ENCODE data around the gene NEDD8.
"Not testable (repeated sequence)": the region's sequence is repeated elsewhere in the genome, so short reads cannot be mapped to it uniquely, and the experiment has no call there.

NEDD8 gene

DNA sequence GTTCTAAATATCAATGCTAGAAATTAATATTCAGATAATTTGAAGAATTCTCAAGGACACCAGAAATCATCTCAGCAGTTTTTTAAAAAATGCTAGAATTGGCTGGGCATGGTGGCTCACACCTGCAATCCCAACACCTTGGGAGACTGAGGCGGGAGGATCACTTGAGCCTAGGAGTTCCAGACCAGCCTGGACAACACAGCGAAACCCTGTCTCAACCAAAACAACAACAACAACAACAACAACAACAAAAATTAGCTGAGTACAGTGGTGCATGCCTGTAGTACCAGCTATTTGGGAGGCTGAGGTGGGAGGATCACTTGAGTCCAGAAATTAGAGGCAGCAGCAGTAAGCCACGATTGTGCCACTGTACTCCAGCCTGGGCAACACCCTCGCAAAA lies 13.1 kb downstream of the NEDD8 start:
- DNase-seq = no peak

DNA sequence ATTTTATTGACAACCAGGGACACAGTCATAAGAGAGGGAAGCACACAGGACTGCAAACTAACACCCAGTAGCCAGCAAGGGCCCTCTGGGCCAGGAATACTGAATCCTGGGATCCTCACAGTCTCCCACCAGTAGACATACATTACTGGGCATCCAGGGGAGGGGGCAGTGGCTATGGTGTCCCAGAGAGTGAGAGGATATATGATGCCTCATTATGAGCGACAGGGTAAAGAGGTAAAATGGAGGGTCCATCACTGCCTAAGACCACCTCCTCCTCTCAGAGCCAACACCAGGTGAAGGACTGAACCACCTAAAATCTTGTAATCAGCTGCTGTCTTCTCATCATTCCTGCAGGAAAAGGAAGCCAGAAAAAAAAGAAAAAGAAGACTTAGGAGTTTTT lies 15.3 kb downstream of the NEDD8 start:
- DNase-seq = not testable (repeated sequence)

- DNase-seq = no peak
Observed at GRCh38 chr14:24216345-24216699, 15.8 kb downstream of the NEDD8 start.

- peak; percentile 84 for DNase-seq
Observed at GRCh38 chr14:24215495-24216344, 16.4 kb downstream of the NEDD8 start, which contains the start of gene MDP1. MDP1 (minus strand) TSS chr14:24216066; CDS start chr14:24215955, 111 bp downstream.

GRCh38 chr14:24213866-24214662 lies 18.1 kb downstream of the NEDD8 start:
- DNase-seq = no peak

DNA sequence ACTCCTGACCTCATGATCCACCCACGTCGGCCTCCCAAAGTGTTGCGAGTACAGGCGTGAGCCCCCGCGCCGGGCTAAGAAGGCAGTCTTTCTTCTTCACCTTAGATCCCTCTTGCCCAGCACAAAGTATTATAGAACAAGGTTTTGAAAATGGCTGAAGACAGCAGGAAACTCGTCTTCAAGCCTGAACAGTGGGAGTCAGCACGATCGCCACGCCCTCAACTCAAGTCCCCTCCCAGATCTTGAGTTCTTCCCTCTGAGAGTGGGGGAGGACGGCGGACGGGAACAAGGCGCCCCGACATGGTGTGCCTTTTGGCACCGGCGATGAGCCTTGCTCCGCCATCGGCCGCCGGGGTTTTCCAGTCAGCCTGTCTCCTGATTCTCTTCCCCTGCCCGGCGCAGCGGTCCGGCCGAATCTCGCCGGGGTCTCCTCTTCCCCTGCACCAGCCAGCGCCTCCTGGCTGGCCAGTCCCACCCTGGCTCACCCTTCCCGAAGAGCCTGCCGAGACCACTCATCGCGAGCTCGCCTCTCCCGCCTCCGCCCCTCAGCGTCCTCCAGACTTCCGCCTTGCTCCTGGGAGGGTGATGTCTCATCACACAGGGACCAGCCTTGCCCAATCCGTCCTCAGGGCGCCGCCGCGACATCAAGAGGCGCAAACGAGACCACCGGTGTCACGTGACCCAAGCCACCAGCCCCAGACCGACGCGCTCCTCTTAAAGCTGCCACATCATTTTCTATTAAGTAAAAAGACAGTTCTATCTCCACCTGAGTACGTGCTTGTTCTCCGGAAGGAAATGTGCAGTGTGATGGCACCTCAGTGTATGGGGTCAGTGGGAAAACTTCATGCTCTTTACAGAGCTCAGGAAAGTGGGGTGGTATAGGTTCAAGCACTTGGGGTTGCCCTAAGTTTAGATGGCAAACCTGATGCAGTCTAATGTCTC lies 19.0 kb downstream of the NEDD8 start, which contains the start of gene CHMP4A:
Gene CHMP4A, minus strand, starts transcription at position 565 of the 942 bp plus-strand sequence. Its CDS starts 49 bp downstream, at position 516.
- DNase-seq = peak; percentile 95

GRCh38 chr14:24211311-24211710 lies 20.9 kb downstream of the NEDD8 start:
- no peak for DNase-seq

DNA sequence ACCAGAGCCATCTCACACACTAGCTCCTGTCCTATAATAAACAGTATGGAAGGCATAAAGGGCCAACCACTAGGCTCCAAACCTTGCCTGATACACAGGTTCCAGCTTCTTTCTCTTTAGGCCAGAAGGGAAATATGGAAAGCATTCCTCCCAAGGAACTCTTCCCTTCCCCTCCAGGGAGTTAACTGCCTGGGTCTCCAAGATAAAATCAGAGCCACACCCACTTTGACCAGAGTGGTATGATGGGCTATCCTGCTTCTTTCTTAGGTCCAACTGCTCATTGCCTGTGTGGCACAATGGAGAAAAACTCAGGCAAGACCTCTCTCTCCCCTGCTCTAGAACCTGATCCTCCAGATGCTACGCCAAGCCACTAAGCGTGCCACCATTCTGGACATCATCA lies 24.5 kb downstream of the NEDD8 start:
- no peak for DNase-seq

DNA sequence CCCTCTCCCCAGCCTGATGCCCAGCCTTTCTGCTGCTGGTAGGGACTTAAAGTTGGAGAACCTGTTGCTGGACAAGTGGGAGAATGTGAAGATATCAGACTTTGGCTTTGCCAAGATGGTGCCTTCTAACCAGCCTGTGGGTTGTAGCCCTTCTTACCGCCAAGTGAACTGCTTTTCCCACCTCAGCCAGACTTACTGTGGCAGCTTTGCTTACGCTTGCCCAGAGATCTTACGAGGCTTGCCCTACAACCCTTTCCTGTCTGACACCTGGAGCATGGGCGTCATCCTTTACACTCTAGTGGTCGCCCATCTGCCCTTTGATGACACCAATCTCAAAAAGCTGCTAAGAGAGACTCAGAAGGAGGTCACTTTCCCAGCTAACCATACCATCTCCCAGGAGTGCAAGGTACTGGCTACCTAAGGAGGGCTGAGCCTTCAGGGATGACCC lies 25.0 kb downstream of the NEDD8 start:
- DNase-seq = no peak

- DNase-seq = no peak
Observed at GRCh38 chr14:24206260-24207103, 25.7 kb downstream of the NEDD8 start.

DNA sequence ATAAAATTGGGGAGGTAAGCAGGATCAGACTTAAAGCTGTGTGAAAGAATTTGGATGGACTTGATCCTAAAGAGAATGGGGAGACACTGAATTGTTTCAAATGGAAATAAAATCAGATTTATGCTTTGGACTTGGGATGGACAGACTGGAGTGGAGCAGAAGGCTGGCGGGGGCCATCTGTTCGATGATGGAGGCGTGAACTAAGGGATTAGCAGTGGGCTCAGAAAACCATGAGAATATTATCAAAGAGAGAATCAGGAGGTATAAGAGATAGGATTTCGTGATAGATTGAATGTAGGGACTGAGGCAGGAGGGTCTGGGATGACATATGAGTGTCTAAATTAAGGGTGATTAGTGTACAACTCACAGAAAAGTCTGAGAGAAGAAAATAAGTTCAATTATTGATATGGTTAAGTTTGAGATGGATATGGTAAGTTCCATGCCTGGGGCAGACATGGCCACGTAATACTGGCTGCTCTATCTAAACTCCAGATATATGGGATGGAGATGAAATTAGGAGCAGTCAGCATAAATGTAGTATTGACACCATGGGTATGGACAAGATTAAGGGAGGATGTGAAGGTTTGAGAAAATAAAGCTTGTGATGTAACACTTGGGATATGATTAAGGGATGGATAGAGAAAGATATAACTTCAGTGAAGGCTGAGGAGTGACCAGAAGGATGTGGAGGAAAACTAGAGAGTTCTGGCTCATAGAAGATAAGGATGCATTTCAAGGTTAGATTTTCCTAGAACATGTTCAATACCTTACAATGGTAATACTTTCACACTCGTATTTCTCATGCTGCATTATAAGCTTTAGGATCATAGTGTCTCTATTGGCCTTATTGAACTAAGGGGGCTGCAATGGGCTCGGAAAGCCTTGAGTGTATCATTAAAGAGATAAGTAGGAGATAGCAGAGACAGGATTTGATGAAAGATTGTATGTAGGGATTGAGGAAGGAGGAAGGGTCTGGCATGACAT lies 27.7 kb downstream of the NEDD8 start:
- DNase-seq = no peak

GRCh38 chr14:24203249-24203886 lies 28.8 kb downstream of the NEDD8 start:
- not testable (repeated sequence) for DNase-seq

DNA sequence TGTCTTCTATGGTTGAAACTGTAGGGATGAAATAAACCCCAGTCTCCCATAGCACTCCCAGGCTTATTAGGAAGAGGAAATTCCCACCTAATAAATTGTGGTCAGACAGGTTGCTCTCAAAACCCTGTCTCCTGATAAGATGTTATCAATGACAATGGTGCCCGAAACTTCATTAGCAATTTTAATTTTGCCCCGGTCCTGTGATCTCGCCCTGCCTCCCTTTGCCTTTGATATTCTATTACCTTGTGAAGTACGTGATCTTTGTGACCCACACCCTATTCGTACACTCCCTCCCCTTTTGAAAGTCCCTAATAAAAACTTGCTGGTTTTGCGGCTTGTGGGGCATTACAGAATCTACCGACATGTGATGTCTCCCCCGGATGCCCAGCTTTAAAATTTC lies 29.6 kb downstream of the NEDD8 start:
- DNase-seq = not testable (repeated sequence)

- DNase-seq = no peak
Observed at GRCh38 chr14:24198814-24199524, 33.2 kb downstream of the NEDD8 start.

GRCh38 chr14:24197056-24197450 lies 35.1 kb downstream of the NEDD8 start:
- DNase-seq = no peak

GRCh38 chr14:24196071-24197055 lies 35.8 kb downstream of the NEDD8 start:
- no peak for DNase-seq

GRCh38 chr14:24195186-24196070 lies 36.7 kb downstream of the NEDD8 start, which contains the start of gene TM9SF1:
TM9SF1 (minus strand) TSS chr14:24195441; CDS start chr14:24195019, 422 bp downstream.
- DNase-seq = peak; percentile 89
